ENCODE measurements around the gene VAPA.

- TF ChIP-seq, protein P1, sequence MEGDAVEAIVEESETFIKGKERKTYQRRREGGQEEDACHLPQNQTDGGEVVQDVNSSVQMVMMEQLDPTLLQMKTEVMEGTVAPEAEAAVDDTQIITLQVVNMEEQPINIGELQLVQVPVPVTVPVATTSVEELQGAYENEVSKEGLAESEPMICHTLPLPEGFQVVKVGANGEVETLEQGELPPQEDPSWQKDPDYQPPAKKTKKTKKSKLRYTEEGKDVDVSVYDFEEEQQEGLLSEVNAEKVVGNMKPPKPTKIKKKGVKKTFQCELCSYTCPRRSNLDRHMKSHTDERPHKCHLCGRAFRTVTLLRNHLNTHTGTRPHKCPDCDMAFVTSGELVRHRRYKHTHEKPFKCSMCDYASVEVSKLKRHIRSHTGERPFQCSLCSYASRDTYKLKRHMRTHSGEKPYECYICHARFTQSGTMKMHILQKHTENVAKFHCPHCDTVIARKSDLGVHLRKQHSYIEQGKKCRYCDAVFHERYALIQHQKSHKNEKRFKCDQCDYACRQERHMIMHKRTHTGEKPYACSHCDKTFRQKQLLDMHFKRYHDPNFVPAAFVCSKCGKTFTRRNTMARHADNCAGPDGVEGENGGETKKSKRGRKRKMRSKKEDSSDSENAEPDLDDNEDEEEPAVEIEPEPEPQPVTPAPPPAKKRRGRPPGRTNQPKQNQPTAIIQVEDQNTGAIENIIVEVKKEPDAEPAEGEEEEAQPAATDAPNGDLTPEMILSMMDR (IDR thresholded peaks at IDR 0.05) = no peak
- TF ChIP-seq POLR2A (IDR thresholded peaks at IDR 0.05) (no peak), POLR2AphosphoS5 (IDR thresholded peaks at IDR 0.05) (no peak), EP300 (IDR thresholded peaks at IDR 0.05) (no peak)
These were observed 27.8 kb downstream of the VAPA start for GRCh38 chr18:9941660-9942059.

All from sigmoid colon (tissue), 4 donors.